ENCODE results near the gene LMTK2. TPM values are rescaled to one million over a fixed set of nuclear protein-coding genes. Genes with fewer than 3 reads are reported as not detected.
A peak's percentile ranks its signal among the peaks of the same experiment; 100 is the strongest.

The LMTK2 gene
- total RNA-seq, 1 experiment from 2014 or later, result 9.3 TPM

DNA sequence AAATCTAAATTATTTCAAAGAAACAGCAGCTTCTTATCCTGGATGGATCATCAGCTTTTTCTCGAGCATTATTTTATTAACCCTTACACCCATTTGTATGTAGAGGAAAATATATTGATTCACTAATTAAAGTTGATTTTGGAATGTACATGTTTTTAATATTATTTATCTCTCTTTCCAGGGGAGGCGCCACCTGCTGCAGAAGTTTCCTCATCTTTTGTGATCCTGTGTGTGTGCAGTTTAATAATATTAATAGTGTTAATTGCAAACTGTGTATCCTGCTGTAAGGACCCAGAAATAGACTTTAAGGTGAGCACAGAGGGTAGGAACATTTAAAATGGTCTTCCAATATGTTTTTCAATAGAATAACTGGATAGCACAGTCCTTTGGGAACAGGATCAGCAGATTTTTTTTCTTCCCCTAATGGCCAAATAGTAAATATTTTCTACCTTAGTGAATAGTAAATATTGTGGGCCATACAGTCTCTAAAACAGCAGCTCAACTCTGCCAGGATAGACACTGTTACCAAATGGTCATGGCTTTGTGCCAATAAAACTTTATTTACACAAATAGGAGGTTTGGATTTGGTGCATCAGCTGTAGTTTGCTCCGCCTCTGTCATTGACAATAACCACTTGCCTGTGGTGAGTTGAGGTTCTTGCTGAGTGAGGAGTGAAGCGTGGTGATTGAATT lies 30.6 kb downstream of the LMTK2 start:
- DNase-seq (ENCODE audit: low spot score), result no peak

DNA sequence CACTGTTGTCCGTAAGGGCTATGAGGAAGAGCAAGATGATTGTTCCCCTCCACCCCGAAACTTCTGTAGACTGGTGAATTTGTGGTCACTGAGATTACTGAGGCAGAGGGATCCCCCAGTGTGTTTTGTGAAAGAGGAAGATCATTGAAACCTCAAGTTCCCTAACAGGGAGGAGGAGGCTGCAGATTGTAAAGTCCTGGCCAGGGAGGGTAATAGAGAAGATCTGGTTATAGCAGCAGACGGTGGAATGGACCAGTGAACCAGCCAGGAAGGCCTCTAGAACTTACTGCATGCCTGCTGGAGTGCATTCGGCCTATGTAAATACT lies 31.1 kb downstream of the LMTK2 start:
- no peak for DNase-seq (ENCODE audit: low spot score)

DNA sequence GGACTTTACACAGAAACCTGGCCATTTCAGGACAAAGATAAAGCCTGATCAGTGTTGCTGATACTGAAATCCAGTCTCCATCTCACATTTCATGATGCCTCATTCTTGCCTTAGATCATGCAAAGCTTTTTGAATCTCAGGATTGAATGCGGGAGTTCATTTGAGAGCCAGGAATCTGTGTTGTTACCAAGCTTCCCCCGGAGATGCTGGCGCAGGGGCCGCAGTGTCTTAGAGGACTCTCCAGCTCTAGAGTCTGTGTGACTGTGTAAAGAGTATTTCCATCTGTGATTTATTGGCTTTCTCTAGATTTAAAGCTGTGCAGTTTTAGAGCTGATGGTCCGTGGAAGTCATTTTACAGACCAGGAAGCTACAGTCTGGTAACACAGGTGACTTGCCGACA lies 32.0 kb downstream of the LMTK2 start:
- no peak for DNase-seq (ENCODE audit: low spot score)

DNA sequence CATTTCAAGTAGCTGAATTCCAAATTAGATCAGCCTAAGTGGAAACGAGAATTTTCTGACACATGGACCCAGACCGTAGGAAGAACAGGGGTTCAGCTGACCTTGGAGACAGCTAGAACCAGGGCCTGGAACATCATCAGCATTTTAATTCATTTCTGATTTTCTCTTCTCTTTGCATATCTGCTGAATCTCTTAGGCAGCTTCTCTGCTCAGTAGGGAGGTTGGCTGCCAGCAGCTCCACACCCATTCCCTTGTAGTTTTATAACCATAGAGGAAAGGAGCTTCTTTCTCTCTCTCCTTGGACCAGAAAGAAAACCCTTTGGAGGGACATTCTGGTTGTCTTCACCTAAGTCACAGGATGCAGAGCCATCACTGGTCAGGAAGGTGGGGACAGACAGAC lies 36.0 kb downstream of the LMTK2 start:
- no peak for DNase-seq (ENCODE audit: low spot score)

DNA sequence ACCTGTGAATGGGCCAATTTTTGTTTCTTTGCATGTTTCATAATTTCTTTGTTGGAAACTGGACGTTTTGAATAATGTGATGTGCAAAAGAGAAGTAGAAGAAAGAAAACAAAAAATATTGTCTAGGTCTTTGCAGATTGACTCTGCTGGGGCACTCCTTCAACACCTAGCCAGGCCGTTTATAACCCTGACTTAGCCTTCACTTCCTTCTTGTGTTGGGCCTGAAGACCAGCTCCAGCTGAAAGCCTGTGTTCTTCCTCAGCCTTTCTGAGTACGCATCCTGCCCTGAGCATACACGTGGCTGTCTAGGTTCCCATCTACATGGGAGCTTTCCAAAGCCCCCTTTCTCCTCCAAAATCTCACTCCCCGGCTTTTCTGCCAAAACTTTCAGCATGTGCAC lies 41.9 kb downstream of the LMTK2 start:
- no peak for DNase-seq (ENCODE audit: low spot score)

DNA sequence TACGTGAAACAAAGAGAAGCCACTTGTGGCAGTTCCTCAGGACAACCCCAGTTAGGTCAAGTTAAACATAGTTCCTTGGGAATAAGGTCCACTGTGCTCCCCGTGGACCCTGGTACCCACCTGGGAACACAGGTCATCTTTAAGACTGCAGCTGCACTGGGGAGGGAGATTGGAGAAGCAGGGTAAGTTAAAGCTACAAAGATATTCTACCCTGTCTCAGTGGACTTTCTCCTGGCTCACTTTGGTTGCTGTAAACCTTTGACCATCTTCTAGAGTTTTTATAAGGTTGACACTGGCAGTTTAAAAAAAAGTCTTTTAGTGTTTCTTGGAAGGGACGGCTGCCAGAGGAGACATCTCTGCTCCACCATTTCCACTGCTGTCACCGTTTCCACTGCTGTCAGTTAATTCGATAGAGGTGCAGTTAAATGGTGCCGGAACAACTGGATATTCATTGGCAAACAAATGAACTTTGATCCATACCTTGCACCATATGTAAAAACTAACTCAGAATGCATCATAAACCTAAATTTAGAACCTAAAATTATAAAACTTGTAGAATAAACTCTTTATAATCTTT lies 42.5 kb downstream of the LMTK2 start:
- DNase-seq (ENCODE audit: low spot score), result no peak

DNA sequence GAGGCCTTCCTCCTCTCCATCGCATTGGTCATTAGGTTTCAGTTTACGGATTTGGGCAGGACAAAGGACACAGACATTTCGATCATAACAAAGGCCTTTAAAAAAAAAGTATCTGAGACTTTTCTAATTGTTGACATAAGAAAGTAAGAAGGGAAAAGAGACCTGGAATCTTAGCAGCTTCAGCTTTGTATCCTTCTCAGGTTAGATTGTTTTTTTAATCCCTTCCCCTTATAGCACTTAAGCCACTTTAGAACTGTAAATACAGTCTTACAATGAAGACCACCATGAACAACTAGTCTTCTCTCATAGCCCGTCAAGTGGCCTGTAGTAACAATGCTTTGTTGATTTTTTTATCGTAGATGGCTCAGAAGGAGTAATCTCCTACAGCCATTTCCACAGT lies 45.2 kb downstream of the LMTK2 start:
- no peak for DNase-seq (ENCODE audit: low spot score)

DNA sequence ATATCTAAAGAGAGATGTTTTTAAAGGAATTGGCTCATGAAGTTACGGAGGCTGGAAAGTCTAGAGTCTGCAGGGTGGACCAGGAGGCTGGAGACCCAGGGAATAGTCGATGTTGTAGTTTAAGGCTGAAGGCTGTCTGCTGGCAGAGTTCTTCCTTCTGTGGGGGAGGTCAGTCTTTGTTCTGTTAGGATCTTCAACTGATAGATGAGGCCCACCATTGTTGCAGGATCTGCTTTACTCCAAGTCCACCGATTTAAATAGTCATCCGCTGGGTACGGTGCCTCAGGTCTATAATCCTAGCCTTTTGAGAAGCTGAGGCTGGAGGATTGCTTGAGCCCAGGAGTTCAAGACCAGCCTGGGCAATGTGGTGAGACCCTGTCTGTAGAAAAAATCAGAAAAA lies 50.0 kb downstream of the LMTK2 start:
- DNase-seq (ENCODE audit: low spot score), result no peak

DNA sequence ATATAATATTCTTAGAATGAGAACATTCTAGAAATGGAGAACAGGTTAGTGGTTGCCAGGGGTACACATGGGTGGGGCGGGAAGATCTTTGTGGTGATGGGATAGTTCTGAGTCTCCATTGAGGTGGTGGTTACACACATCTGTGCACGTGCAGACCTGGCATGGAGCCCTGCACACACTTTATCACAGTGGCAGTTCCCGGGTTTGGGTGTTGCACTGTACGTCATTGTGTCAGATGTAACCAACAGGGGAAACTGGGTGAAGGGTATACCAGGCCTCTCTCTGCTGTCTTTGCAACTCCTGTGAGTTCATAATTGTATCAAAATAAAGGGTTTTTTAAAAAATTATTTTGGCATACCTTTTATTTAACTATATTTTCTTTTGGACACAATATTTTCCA lies 51.1 kb downstream of the LMTK2 start:
- DNase-seq (ENCODE audit: low spot score), result no peak

DNA sequence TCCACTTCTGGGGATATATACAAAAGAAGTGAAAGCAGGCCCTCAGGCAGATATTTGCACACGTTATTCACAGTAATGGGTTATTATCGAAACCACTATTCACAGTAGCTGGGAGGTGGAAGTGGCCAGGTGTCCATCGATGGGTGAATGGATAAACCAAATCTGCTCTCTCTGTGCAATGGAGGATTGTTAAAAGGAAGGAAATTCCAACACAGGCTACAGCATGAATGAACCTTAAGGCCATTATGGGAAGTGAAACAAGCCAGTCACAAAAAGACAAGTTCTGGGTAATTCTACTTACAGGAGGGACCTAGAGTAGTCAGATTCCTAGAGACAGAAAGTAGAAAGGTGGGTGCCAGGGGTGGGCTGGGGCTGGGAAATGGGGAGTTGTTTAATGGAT lies 56.1 kb downstream of the LMTK2 start:
- no peak for DNase-seq (ENCODE audit: low spot score)

DNA sequence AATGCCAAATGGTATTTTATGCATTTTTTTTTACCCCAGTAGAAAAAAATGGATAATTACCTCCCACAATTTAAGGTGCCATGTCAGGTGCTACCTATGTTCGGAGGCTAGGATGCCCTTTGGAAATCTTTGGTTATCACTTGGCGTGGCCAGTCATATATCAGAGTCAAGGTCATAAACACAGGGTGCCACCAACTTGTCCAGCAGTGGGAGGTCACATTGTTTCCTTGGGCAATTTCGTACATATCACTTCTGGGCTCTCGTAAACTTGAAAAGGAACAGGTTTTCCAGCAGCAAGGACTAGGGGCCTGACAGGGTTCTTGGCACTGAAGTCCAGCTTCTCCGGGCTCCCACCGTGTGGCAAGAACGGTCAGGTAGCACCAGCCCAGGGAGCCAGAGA lies 56.6 kb downstream of the LMTK2 start:
- DNase-seq (ENCODE audit: low spot score), result no peak

DNA sequence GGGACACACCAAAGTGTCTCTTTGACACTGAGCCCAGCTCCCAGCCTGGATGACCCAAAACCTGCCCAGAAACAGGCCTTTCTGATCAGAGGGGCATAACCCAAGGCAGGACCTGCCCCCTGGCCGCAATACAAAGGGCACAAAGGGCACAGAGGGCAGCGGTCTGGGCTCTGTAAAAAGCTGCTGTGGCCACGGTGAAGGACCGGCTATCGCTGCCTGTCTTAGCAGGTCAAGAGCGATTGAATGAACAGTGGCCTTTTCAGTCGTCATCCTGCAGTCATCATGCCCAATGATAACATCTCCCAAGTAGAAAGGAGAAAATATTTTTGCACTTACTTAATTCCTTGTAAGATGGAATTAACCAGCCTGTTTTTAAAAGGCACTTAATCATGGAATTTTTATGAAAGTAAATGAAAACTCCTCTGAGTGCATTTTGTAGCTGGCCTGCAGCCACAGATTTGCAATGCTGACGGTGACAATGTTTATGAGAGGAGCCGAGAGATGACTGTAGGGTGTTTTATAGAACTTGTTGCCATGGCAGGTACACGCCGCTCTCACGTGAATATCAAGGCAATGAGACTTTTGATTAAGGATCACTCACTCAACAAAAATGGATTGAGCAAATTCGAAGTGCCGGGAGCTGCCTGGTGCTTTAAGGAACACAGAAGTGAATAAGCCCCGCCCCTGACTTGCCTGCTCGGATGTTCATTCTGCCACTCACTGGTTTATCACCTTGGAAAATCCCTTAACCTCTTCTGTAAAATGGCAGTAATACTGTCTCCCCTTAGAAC lies 57.2 kb downstream of the LMTK2 start:
- DNase-seq (ENCODE audit: low spot score), result peak; percentile 72

DNA sequence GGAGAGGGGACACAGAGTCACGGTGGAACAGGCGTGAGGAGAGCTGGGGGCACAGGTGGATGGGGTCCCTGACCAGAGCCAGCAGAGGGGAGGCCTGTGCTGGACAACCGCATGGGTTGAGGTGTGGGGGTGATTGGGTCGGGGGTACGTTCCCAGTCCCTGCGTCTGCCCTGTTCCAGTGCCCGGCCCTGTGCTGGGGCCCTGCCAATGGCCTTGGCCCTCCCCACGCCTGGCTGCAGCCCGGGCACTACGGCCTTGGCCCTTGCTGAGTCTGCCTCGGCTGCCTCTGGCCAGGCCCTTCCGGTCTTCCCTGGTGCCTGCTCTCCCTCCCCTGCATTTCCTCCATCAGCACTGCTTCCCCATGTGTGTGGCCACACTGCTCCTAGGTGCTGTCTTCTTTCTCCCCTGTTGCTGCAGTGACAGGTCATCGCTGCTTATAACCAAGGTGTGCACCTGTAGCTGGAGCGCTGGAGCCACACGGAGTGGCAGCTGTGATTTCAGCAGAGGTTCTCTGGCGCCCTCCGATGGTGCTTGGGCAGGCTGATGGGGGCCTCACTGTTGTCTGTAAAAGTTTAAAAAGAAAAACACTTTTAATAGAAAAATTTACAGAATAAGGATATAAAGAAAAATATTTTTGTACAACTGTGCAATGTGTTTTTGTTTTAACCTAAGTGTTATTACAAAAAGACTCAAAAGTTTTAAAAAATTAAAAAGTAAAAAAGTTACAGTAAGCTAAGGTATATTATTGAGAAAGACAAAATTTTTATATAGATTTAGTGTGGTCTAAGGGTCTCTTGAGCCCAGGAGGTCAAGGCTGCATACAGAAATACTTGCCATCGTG lies 59.4 kb downstream of the LMTK2 start:
- DNase-seq (ENCODE audit: low spot score), result peak; percentile 32

DNA sequence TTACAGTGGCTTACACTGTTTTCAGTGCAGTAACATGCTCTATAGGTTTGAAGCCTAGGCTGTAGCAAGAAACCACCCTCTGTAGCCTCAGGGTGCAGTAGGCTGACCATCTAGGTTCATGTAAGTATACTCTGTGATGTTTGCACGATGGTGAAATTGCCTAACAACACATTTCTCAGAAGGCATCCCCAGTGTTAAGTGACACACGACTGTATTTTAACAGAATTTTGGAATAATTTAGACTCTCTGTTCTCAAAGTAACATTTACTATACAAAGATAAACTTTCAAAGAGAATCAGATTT lies 60.0 kb downstream of the LMTK2 start:
- no peak for DNase-seq (ENCODE audit: low spot score)

DNA sequence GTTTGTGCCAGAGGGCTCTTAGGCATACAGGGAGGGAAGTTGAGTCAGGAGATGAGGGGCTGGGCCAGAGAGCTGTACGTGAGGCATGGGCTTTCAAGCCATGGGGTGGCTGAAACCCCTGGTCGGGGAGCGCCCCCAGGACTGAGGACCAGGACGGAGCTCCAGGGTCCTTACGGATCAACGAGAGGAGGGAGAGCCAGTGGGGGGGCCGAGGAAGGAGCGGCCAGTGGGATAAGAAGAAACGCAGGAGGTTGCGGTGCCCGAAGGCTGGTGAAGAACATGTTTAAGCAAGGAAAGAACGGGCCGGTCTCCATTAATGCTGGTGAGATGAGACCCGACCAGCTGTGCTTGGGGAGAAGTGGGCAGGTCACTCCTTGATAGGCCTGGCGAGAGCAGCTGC lies 61.0 kb downstream of the LMTK2 start:
- no peak for DNase-seq (ENCODE audit: low spot score)

DNA sequence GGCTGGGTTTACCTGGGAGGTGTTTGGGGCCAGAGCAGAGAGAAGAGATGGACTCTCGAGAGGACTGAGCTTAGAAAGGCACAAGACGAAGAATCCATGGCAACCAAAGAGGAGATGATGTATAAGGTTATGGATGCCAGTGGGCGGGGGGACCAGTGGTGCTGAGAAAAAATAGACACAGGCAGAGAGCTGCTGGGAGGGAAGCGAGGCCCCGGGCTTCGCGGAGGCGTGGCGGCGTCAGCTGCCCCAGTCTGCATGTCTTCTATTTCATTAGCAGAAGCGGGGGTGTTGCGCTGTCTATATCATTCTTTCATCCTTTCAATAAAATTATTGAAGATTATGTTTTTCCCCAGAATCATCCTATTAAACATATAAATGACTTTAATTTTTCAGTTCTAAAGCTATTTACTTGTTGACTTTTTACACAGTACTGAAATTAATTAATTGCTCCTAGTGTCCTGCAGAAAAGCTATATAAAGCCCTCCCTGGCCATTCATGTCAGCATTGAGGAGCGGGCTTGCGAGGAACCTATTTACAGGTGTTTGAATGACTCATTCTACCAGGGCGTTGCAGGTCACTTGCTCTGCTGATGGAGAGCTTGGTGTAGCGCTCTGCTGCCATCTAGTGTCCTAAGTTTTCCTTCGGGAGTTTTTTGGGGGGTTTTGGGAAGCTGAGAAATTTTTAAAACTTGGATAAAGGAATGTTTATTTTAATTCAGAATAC lies 61.7 kb downstream of the LMTK2 start:
- peak; percentile 58 for DNase-seq (ENCODE audit: low spot score)

DNA sequence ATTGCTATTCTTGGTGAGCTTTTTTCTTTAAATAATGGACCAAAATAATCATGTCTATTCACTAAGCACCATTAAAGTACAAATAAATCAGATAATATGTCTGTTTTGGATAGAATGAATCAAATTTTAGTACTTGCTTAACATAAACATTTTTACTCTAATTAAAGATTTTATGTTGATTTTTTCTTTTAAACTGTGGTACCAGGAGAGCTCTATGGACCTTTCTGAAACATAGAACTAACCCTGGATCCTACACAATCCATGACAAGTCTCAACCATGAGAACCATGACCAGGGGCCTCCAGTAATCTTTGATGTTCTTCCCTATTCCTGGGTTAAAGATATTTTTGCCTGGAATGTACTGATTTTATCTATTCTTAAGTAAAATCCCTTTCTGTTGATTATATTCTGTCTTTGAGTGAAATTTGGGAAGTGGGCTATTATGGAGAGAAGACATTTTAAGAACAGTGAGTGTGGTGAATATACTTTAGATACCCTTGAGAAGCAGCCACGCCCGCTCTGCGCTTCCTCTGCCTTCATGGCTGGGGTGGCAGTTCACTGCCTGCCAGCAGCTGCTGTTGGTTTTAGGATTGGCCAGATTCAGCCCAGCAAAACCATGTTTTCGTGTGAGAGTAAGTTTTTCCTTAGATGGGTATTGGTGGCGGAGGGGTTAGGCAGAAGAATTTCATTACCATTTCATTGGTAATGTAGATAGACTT lies 62.4 kb downstream of the LMTK2 start:
- DNase-seq (ENCODE audit: low spot score), result no peak

DNA sequence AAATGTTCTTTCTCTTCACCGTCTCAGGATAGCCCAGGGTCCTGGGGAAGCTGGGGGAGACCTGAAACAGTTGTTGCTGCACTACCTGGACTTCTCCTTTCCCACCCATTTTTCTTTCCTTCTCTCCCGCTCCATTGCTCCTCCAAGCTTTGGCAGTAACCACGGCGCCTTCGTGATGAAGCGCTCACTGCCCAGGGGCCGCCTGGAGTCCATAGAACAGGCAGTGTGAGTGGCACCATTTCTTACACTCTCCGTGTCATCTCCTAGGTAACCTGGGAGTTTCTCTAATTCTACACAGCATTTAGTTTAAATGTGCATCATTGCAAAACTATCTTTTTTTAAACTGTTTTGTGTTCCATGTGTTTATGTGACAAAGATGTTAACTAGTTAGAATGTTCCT lies 64.3 kb downstream of the LMTK2 start:
- DNase-seq (ENCODE audit: low spot score), result no peak

DNA sequence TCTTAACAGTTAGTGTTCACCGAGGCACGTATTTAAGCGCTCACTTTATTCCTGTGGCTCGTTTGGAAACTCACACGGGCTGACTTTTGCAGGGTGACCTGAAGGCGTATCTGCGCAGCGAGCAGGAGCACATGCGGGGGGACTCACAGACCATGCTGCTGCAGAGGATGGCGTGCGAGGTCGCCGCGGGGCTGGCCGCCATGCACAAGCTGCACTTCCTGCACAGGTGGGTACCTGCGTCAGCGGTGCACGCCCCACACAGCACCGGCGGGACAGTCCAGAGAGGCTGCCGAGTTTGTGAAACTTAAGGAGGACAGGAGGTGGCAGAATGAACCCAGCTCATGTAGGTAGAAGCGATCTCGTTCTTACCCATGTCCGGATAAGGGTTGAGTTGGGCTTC lies 64.8 kb downstream of the LMTK2 start:
- DNase-seq (ENCODE audit: low spot score), result no peak

DNA sequence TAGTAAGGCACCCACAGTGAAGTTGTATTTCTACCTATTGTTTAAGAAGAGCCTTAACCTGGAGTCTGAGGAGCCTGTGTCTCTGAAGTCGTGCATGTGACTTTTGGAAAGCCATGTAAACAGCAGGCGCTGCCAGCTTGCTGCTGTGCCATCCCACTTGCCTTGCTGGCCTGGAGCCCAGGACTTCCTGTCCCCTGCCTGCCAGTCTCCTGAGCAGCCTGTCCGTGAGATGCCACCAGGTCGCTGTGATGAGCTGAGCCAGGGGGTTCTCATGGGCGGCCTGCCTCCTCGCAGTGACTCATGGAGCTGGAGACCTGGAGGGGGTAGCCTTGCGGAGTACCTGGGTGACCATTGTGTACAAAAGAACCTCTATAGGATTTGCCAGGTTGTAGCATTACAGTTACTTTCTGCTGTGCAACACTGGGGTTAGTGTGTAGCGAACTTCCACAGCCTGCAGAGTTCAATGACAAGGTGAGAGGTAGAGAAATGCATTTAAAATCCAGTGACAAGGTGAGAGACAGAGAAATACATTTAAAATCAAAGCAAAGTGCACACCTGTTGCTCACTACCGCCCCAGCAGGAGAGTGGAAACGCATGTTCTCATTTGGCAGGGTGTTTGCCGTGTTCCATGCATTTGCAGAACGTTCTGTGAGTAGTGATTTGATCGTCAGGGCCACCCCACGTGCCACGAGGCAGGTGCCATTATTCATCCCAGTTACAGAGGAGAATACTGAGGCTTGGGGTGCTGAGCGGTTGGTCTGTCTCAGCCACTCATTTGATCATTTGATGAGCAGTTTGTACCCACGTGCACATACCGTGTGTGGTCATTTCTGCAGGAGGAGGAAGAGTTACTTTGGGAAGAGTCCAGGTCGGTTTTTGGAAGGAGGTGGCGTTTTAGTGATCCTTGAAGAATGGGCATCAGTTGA lies 67.9 kb downstream of the LMTK2 start:
- no peak for DNase-seq (ENCODE audit: low spot score)

All from A172 (cell line).